ENCODE results near the gene ACSS3. TPM values are rescaled to one million over a fixed set of nuclear protein-coding genes. Genes with fewer than 3 reads are reported as not detected.

ACSS3 gene
- total RNA-seq, 1 experiment from 2014 or later, result 19.3 TPM

DNA sequence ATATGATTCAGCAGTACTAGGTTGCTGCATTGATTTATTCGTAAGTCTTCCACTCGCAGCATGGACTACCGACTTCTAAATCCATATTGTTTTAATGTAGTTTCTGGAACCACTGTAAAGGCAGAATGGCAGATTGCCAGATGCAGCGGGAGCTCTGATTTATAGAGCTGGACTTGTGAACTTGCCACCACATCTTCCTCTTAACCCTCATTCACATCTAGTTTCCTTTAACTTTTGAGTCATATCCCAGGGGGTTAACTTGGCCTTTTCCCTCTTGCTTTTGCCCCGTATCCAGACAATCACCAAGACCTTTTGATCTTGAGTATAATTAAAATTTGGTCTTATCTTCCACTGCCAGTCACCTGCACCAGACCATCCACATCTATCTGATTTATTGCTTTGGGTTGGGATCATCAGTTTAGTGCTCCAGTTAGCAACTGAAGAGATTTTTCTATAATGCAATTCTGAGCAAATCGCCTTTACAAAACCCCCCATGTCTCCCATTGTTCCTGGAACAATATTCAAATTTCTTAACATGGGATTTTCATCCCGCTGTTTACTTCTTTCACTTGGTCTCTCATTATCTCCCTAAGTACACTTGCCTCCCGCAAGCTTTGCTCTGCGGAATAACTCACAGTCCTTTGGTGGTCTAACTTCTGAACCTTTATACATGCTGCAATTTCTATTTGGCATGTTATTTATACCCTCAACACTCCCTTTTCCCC, 130.5 kb downstream of the ACSS3 start:
- peaks cover 71 to 74% of the 10 kb centered on the region in 2 experiments for H3K4me1 Mint-ChIP-seq
- no peak overlapping the region for H4K91ac ChIP-seq (ENCODE audit: insufficient read length, low read depth, low read length)
- no peaks in the 10 kb centered on the region for H3K27me3 Mint-ChIP-seq (ENCODE audit: low read depth)
- peak overlapping the region; percentile 17 to 52 (median 42); a peak in 4 of 7 replicates for H3K27ac Mint-ChIP-seq
- H4K5ac ChIP-seq (ENCODE audit: insufficient read length, low read depth, low read length), result no peak overlapping the region
- no peaks in the 10 kb centered on the region for H3K36me3 Mint-ChIP-seq (ENCODE audit: insufficient read depth in 1 of 3, low read depth in 3 of 3)
- TF ChIP-seq, protein P1, sequence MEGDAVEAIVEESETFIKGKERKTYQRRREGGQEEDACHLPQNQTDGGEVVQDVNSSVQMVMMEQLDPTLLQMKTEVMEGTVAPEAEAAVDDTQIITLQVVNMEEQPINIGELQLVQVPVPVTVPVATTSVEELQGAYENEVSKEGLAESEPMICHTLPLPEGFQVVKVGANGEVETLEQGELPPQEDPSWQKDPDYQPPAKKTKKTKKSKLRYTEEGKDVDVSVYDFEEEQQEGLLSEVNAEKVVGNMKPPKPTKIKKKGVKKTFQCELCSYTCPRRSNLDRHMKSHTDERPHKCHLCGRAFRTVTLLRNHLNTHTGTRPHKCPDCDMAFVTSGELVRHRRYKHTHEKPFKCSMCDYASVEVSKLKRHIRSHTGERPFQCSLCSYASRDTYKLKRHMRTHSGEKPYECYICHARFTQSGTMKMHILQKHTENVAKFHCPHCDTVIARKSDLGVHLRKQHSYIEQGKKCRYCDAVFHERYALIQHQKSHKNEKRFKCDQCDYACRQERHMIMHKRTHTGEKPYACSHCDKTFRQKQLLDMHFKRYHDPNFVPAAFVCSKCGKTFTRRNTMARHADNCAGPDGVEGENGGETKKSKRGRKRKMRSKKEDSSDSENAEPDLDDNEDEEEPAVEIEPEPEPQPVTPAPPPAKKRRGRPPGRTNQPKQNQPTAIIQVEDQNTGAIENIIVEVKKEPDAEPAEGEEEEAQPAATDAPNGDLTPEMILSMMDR (conservative IDR thresholded peaks at IDR 0.05), result no peak
- no peak overlapping the region for H2BK120ac ChIP-seq (ENCODE audit: low read depth, low read length, poor library complexity, severe bottlenecking)
- no peak overlapping the region for H3K4ac ChIP-seq (ENCODE audit: low read depth, low read length)
- no peaks in the 10 kb centered on the region for H4K20me1 ChIP-seq (ENCODE audit: control insufficient read depth, insufficient read depth, insufficient read length)
- H4K8ac ChIP-seq (replicated peaks; ENCODE audit: insufficient read length, low read depth, low read length), result no peak overlapping the region
- no peak overlapping the region for H3K9ac ChIP-seq (ENCODE audit: extremely low read depth, insufficient read length, low read length)
- no peaks in the 10 kb centered on the region for H3K9me3 Mint-ChIP-seq
- no peak overlapping the region for H3K18ac ChIP-seq (ENCODE audit: insufficient read length, low read depth, low read length)
- no peak overlapping the region for H2BK20ac ChIP-seq (ENCODE audit: low read depth, low read length, poor library complexity, severe bottlenecking)
- H2BK12ac ChIP-seq (ENCODE audit: insufficient read length, low read depth, low read length), result peak overlapping the region; percentile 30
- H3K56ac ChIP-seq (ENCODE audit: insufficient read length, low read depth, low read length), result no peak overlapping the region
- no CpG with 5 or more reads among the region's 9 CpGs for WGBS (ENCODE audit: extremely low coverage, insufficient read length, low lambda C conversion rate)
- no peaks in the 10 kb centered on the region for H3K9me3 ChIP-seq (ENCODE audit: control insufficient read depth, low read depth, low read length)
- H3K79me2 ChIP-seq (ENCODE audit: insufficient read depth, low read length), result no peaks in the 10 kb centered on the region
- H2BK5ac ChIP-seq (ENCODE audit: insufficient read length, low read length), result no peak overlapping the region
- no peak overlapping the region for H2BK15ac ChIP-seq (ENCODE audit: low read depth, low read length)
- H3K27ac ChIP-seq (ENCODE audit: insufficient read length, low read depth, low read length), result no peak overlapping the region
- H2AFZ ChIP-seq (ENCODE audit: low read length), result no peak overlapping the region
- H2AK5ac ChIP-seq (ENCODE audit: insufficient read length, low read length), result no peak overlapping the region
- H3T11ph ChIP-seq (ENCODE audit: low read length), result no peak overlapping the region
- no peaks in the 10 kb centered on the region for H3K79me1 ChIP-seq (ENCODE audit: insufficient read depth, low read depth, low read length, poor library complexity, severe bottlenecking)
- no peak overlapping the region for H3K4me2 ChIP-seq (ENCODE audit: insufficient read depth, insufficient read length, low read length)
- no peak for DNase-seq
- H3K23ac ChIP-seq (ENCODE audit: insufficient read length, low read depth, low read length), result no peak overlapping the region
- no peaks in the 10 kb centered on the region for H3K27me3 ChIP-seq (ENCODE audit: insufficient read depth, low read length)
- peaks cover 15% of the 10 kb centered on the region; the same call in 1 of the 2 replicates for H3K4me1 ChIP-seq (ENCODE audit: insufficient read depth, low read length)
- H3K4me3 Mint-ChIP-seq, result peak overlapping the region; percentile 4 to 38; a peak in 4 of 5 replicates
- no peak overlapping the region for H3K14ac ChIP-seq (ENCODE audit: insufficient read depth, low read length)
- no peaks in the 10 kb centered on the region for H3K23me2 ChIP-seq (ENCODE audit: insufficient read length, low read depth, low read length, poor library complexity, severe bottlenecking)

All from H9 (cell line).